OCI-LY7 (cell line): ENCODE data around the gene FGFRL1. TPM values are rescaled to one million over a fixed set of nuclear protein-coding genes. Genes with fewer than 3 reads are reported as not detected.

ENCODE experiments used
- BruUV-seq: library from RNA; stranded (reverse); fragments of 400-500 nt; replicated peaks from 2 replicates; lab custom pipeline; 2021; lab: Mats Ljungman, UMichigan
- CTCF ChIA-PET: fragments of 300-600 bp; sonication (Branson Sonifier 250); formaldehyde crosslinking; loops from one replicate; lab custom pipeline; 2022; ENCODE audit warnings: antibody characterized with exemption; ENCODE audit not compliant: unreplicated experiment; lab: Charles Lee
- POLR2A ChIA-PET: fragments of 300-600 bp; sonication (Branson Sonifier 250); formaldehyde crosslinking; loops from one replicate; lab custom pipeline; 2022; ENCODE audit warnings: antibody characterized with exemption; lab: Charles Lee
- DNase-seq: peaks from one replicate; pipeline ENCODE4 v3.0.0-alpha.2; 2015; ENCODE audit warnings: low spot score
- H2AFZ ChIP-seq: fragments of 200-600 bp; sonication (generic), shearing (Covaris generic); 2 replicates; pipeline ENCODE4 v1.6.1; 2014; ENCODE audit warnings: mild to moderate bottlenecking, antibody characterized with exemption, low read length, moderate library complexity
- H3K27ac ChIP-seq: fragments of 200-600 bp; sonication (generic); 2 replicates; pipeline ENCODE4 v1.5.1; 2014; ENCODE audit warnings: mixed run types, low read depth, mild to moderate bottlenecking, moderate library complexity, low read length, inconsistent platforms; ENCODE audit not compliant: poor library complexity, severe bottlenecking
- H3K36me3 ChIP-seq: fragments of 200-600 bp; sonication (generic); 2 replicates; pipeline ENCODE4 v1.6.1; 2014; ENCODE audit warnings: mild to moderate bottlenecking, antibody characterized with exemption, low read length, moderate library complexity, mixed read lengths; ENCODE audit not compliant: insufficient read depth
- H3K4me1 ChIP-seq: fragments of 200-600 bp; sonication (generic); 2 replicates; pipeline ENCODE4 v1.5.1; 2014; ENCODE audit warnings: mild to moderate bottlenecking, low read length; ENCODE audit not compliant: insufficient read depth, poor library complexity, severe bottlenecking
- H3K4me2 ChIP-seq: fragments of 200-600 bp; sonication (generic); 2 replicates; pipeline ENCODE4 v1.6.1; 2014; ENCODE audit warnings: mild to moderate bottlenecking, low read length
- H3K4me3 ChIP-seq: fragments of 200-600 bp; sonication (generic); 2 replicates; pipeline ENCODE4 v1.5.1; 2014; ENCODE audit warnings: mild to moderate bottlenecking, low read depth, low read length; ENCODE audit not compliant: poor library complexity, severe bottlenecking
- H3K79me2 ChIP-seq: fragments of 200-600 bp; sonication (generic); 2 replicates; pipeline ENCODE4 v1.6.1; 2016; ENCODE audit warnings: low read depth, mild to moderate bottlenecking, low read length, moderate library complexity, mixed read lengths; ENCODE audit not compliant: insufficient read depth
- H3K9me2 ChIP-seq: fragments of 200-600 bp; sonication (generic); 2 replicates; pipeline ENCODE4 v1.6.1; 2016; ENCODE audit warnings: mild to moderate bottlenecking, low read length, mixed read lengths; ENCODE audit not compliant: insufficient read depth
- H3K9me3 ChIP-seq: fragments of 200-600 bp; sonication (generic); 2 replicates; pipeline ENCODE4 v1.6.1; 2014; ENCODE audit warnings: mild to moderate bottlenecking, mixed run types, low read length, mixed read lengths
- H4K20me1 ChIP-seq: fragments of 200-600 bp; sonication (generic); 2 replicates; pipeline ENCODE4 v1.6.1; 2014; ENCODE audit warnings: mild to moderate bottlenecking, antibody characterized with exemption, low read length, moderate library complexity, mixed read lengths; ENCODE audit not compliant: insufficient read depth
- CTCF ChIP-seq: fragments of 200-600 bp; sonication (generic); conservative IDR thresholded peaks from 2 replicates; pipeline ENCODE4 v1.5.1; 2014; ENCODE audit warnings: mild to moderate bottlenecking, antibody characterized with exemption, low read length, moderate library complexity, mixed read lengths
- EZH2phosphoT487 ChIP-seq: fragments of 200-600 bp; sonication (generic); IDR thresholded peaks from 2 replicates; pipeline ENCODE4 v1.6.1; 2018; ENCODE audit warnings: low read depth, borderline replicate concordance, mild to moderate bottlenecking, mixed run types, antibody characterized with exemption, low read length, moderate library complexity, mixed read lengths
- intact Hi-C: fragments of 100-400 bp; cut with micrococcal nuclease; formaldehyde crosslinking; loops from one replicate; pipeline ENCODE4 v1.10.0; 2022; ENCODE audit not compliant: unreplicated experiment
- total RNA-seq, 2 experiments: library from RNA; depleted of rRNA in 1 of 2; stranded (reverse); fragments of >200 nt in 1 of 2; shearing (Covaris generic) in 1 of 2; gene quantifications; 2 replicates each; pipeline ENCODE4 v1.2.3, GENCODE V29; 2014 to 2022

The FGFRL1 gene
- total RNA-seq, 2 experiments from 2014 or later: 1.4 to 2.7 TPM

- no peak overlapping the region for H3K27ac ChIP-seq
- no peak for DNase-seq
- H3K36me3 ChIP-seq: no peaks in the 10 kb centered on the region
- no TSS peak for BruUV-seq
- intact Hi-C loops: loop anchor here (1.0 to 5.0 kb wide), 4 partner anchors 55 to 245 kb away; partner anchors contain the start of genes GAK and TMEM175
- no peaks in the 10 kb centered on the region for H3K9me2 ChIP-seq
- H3K4me2 ChIP-seq: peak overlapping the region; percentile 66
- no peaks in the 10 kb centered on the region for H3K4me1 ChIP-seq
- H3K9me3 ChIP-seq: no peaks in the 10 kb centered on the region
- no peaks in the 10 kb centered on the region for H3K79me2 ChIP-seq
- no peak overlapping the region for H2AFZ ChIP-seq
- H3K4me3 ChIP-seq: peak overlapping the region; percentile 67
- no peaks in the 10 kb centered on the region for H4K20me1 ChIP-seq
- POLR2A ChIA-PET: interaction anchor here (1.0 kb wide), 1 partner anchor 194 kb away, joined by 3 read pairs; no protein-coding TSS in a partner anchor
- CTCF ChIA-PET: interaction anchor here (0.6 kb wide), 1 partner anchor 596 kb away, joined by 3 read pairs; no protein-coding TSS in a partner anchor
- no peak for TF ChIP-seq CTCF
- TF ChIP-seq EZH2phosphoT487: no peak
Observed at GRCh38 chr4:987624-988513, 23.6 kb upstream of the FGFRL1 start.

- Histone ChIP-seq H3K4me1 (no peaks in the 10 kb centered on the region), H2AFZ (no peak overlapping the region), H3K4me2 (no peak overlapping the region), H3K79me2 (no peaks in the 10 kb centered on the region), H3K27ac (no peak overlapping the region), H3K9me3 (no peaks in the 10 kb centered on the region), H3K4me3 (no peak overlapping the region), H3K36me3 (no peaks in the 10 kb centered on the region), H4K20me1 (no peaks in the 10 kb centered on the region), H3K9me2 (no peaks in the 10 kb centered on the region)
- intact Hi-C loops: loop anchor here (5.0 kb wide), 1 partner anchor 97 kb away; no protein-coding TSS in a partner anchor
- ChIA-PET POLR2A (no interaction called here), CTCF (no interaction called here)
- no TSS peak for BruUV-seq
- TF ChIP-seq EZH2phosphoT487 (no peak), CTCF (no peak)
- DNase-seq: no peak
Observed at GRCh38 chr4:988726-989721, 22.4 kb upstream of the FGFRL1 start.
